WI38 (cell line): Measurements from ENCODE around the gene RPA4.
"Not testable (repeated sequence)": the region's sequence is repeated elsewhere in the genome, so short reads cannot be mapped to it uniquely, and the experiment has no call there.

Experiments
- H3K4me3 ChIP-seq: 2 replicates; pipeline ENCODE4 v1.5.1; 2011; ENCODE audit warnings: low read depth, mild to moderate bottlenecking, control low read depth, low read length
- CTCF ChIP-seq: IDR thresholded peaks from 2 replicates; pipeline ENCODE4 v1.5.1; 2012; ENCODE audit warnings: low read depth, mild to moderate bottlenecking, control low read depth, low read length

Gene RPA4

DNA sequence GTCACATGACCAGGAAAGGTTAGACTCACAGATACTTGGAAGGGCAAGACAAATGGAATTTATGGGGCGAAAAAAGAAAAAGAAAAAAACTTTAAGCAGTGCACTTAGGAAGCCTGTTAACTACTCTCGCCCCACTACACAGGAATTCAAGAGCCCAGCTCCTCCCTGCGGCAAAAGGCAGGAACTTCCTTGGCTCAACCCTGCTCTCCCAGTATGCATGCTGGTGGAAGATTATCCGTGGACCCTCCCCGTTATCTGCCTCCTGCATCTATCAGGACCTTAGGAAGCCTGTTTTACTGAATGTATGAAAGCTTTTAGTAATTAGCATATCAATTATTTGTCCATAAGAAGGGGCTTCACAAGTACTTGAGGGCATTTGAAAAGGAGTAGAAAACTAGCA lies 40.1 kb upstream of the RPA4 start:
- TF ChIP-seq CTCF, result no peak
- H3K4me3 ChIP-seq, result no peak overlapping the region

DNA sequence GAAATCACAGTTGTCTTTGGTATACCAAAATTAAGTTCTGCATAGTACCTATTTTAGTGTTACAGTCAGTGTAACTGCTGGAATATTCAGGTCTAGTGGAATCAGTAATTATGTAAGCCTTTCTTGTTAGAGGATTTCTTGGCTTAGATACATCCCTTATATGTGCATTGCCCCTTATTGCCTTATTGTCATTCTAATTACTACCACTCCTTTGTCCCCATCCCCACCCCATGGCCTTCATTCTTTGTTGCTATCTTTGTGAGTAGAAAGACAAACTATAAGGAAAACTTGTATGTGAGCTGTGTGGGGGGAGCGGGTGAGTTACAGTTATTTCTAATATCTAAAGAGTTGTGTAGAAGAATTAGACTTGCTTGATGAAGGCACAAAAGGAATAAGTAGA lies 36.9 kb upstream of the RPA4 start:
- no peak for TF ChIP-seq CTCF
- no peak overlapping the region for H3K4me3 ChIP-seq

GRCh38 chrX:96859422-96859821 lies 24.3 kb upstream of the RPA4 start:
- H3K4me3 ChIP-seq, result not testable (repeated sequence)

DNA sequence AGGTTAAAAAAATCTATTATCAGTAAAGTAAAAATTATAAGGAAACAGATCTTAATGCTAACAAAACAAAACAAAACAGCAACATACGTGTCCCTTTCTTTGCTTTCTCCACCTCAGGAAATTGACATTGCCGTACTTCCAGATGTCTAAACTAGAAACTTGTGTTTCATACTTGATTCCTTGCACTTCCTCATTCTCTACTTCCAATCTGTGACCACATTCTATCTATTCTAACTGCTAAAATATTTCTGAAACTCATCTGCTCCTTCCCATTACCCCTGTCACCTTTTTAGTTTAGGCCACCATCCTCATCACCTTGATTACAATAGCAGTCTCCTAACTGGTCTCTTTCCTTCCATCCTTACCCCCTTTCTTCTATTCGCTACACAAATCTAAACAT lies 22.5 kb upstream of the RPA4 start:
- no peak overlapping the region for H3K4me3 ChIP-seq
- TF ChIP-seq CTCF, result no peak

DNA sequence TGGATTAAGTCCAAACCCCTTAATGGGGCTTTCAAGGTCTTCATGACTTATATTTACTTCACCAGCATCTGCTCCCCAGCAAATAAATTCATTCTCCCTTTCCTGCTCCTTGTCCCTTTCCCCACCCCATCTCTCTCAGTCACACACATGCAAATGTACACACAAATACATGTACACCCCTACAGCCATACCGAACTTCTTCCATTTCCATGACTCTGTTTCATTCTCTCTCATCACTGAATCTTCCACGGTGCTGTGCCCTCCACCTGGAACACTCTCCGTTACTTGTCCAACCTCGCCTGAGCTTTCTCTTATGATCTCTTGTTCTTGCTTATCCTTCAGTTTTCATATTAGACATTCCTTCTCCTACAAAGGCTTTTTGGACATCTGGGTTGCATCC lies 22.0 kb upstream of the RPA4 start:
- TF ChIP-seq CTCF, result no peak
- no peak overlapping the region for H3K4me3 ChIP-seq

DNA sequence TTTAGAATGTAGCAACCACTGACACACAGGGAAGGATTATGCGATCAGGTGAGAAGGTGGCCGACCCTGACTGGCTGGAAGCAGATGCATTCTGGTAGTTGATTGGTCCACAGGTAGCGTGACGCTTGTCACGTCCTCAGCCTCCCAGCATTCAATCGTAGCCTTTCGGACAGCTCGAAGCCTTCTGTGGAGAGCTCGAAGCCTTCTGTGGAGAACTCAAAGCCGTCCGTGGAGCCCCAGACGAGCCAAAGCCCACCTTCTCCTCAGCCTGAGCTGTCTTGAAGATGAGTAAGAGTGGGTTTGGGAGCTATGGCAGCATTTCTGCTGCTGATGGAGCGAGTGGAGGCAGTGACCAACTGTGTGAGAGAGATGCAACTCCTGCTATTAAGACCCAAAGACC lies 319 bp downstream of the RPA4 start:
- no peak for TF ChIP-seq CTCF
- H3K4me3 ChIP-seq, result no peak overlapping the region

- no peak for TF ChIP-seq CTCF
- H3K4me3 ChIP-seq, result no peak overlapping the region
These were observed 6.0 kb downstream of the RPA4 start for GRCh38 chrX:96889726-96890125.

GRCh38 chrX:96906741-96907140 lies 23.0 kb downstream of the RPA4 start:
- no peak overlapping the region for H3K4me3 ChIP-seq
- TF ChIP-seq CTCF, result no peak
